Left renal pelvis (tissue), 4 donors: Measurements from ENCODE around the gene PARD3B. TPM values are rescaled to one million over a fixed set of nuclear protein-coding genes. Genes with fewer than 3 reads are reported as not detected.

Experiments
- DNase-seq, 4 donors: peaks; one replicate each; pipeline ENCODE4 v3.0.0-alpha.2; 2013; ENCODE audit warnings: low read depth in 4 of 4, low spot score in 3 of 4
- polyA plus RNA-seq, 4 donors: library from polyadenylated mRNA; unstranded; fragments of 120-200 nt; gene quantifications; one replicate each; pipeline ENCODE4 v1.2.1, GENCODE V29; 2013; ENCODE audit not compliant: insufficient read length in 4 of 4

PARD3B gene
- polyA plus RNA-seq, 4 donors: 22.6 to 39.0 (median 35.4) TPM

DNA sequence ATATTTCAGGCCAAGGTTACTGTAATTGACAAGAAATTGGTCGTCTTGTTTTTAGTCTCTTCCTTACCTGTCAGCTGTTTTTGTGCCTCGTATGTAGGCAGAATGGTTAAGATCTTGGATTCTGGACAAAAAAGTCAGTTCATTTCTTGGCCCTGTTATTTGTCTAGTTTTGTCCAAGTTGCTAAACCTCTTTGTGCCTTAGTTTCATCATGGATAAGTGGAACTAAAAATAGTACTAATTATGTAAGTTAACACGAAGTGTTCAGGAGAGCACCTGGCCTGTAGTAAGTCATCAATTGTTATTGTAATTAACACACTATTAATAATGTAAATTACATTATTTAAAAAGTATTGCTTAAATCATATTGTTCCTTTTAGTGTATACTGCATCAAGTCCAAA, 148.0 kb downstream of the PARD3B start:
- DNase-seq: no peak

DNA sequence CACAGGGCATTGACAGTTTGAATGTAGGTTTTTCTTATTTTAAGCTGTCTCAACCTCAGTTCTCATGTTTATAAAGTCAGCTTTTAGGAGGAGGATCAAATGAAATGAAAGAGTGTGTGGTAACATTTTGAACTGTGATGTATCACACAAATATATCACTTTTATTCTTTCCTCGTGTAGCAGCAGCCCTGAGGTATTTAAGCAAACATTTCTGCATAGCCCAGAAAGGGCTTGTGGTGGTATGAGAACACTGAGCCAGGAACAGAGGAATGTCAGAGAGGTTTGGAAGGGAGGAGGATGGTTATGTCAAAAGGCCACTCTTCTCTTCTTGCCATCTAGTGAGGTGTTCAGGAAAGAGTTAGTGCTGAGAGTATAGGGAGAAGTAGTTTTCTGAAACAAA, 150.2 kb downstream of the PARD3B start:
- DNase-seq: no peak

DNA sequence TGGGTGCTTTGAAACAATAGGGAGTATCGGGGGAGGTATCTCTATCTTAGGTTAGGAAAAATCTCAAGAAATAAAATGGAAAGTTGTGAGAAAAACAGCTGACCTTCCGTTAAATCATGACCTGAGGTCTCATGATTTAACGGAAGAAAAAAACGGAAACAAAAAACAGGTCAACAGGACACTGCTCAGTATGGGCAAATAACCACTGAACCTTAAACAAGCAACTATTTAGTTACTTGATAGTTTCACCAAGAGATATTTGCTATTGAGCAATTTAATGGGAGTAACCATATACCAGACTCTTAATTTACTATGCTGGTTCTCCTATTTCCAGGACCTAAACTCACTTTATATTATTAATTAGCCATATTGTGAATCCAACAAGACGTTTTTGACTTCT, 150.8 kb downstream of the PARD3B start:
- DNase-seq: no peak

DNA sequence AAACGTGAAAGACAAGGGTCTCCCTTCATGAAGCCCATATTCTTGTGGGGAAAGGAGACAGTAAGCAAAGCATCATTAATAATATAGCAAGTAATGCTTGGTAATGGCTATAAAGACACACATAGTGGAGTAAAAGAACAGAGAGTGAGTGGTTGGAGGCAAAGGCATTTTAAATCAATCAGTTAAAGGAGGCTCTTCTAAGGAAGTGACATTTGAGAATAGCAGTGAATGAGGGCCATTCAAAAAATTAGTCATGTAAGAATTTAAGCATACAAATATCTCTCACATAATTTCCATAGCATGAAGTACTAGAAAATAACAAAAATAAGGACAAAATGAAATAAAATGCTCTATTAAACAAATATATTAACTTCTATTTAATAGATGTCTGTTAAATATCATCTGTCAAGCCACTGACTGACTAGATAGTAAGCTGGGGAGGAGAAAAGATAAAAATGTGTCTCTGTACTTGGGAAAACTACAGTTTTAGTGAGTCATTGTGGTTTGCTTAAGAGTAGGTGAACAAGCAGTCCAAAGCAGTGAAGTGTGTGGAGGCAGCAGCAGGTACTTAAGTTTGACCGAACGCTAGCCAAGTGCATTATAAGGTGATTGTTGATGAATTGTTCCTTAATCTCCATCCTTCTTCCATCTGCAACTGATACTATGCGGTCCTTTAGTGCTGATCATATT, 160.1 kb downstream of the PARD3B start:
- no peak for DNase-seq

DNA sequence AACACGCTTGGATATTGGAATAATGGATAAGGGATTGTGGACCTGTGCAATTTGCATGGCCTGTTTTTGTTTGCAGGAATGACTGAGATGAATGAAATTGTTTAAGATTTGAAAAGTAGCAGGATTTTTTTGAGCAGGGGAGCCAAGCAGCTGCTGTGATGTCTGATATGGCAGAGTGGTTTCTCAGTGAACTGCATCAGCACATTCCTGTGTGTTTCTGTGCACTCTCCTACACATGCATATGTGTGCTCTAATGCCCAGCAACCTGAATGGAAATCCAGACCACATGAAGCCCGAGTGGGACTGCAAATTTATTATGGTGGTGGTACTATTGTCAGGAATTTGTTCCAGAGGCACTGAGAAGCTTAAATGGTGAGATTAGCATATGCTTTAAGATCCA, 161.7 kb downstream of the PARD3B start:
- DNase-seq: peak in 1 of 4 donors; percentile 7

DNA sequence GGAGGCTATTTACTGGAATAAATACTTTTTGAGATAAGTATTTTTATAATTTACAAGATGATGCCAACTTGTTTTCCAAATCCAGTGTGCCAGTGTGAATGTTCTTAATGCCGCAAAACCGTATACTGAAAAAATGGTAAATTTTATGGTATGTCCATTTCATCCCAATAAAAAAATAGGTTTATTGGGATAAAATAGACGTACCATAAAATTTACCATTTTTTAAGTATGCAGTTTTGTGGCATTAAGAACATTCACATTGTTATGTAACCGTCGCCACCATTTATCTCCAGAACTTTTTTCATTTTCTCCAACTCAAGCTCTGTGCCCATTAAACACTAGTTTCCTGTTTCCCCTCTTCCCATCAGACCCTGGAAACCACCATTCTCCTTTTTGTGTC, 167.9 kb downstream of the PARD3B start:
- DNase-seq: no peak

DNA sequence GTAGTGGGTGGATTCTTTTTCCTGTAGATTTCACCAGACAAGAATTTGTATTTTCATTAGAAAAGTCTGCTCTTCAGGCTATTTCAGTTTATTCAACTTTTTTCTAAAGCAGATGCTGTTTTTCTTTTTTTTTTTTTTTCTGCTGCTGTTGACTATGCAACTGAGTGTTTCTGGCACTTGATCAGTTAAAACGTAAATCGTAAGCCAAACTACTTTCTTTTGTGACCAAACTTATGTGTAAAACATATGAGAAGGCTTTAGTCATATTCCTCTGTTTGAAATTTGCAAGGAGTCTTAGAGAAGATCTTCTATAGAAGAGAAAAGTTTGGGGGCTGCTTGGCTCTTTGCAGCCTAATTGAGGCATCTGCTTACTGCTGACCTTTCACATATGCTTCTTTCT, 170.1 kb downstream of the PARD3B start:
- DNase-seq: no peak

DNA sequence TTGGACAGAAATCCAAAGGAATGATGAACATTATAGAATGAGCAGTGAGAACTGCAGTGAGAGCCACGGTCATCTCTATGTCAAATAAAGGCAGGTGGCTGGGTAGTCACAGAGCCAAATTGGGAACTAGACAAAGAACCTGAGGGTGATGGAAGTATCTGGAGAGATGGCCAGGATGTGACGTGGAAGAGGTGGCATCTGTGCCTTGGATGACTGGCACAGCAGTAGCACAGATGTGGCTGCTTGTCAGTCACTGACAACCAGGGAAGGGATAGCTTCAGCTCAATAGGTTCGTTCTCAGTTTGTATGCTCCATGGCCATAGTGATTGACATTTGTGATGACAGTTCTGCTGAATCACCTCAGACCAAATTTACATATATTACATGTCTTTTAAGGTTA, 172.3 kb downstream of the PARD3B start:
- no peak for DNase-seq

DNA sequence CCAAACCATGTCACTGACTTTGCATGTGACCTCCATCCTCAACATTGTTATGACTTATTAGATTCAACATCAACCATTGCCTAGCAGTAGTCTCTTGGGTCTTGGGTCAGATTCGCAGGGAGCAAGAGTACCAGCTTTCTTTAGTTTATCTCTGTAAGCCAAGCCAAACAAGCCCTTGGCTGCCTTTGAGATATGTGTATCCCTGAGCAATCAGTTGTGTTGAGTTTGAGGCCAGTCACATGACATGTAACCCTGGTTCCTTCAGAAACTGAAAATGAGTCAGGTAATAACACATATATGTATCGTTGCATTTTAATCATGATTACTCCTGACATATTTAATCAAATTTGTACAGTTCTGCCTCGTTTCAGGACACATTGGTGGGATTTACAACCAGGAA, 173.3 kb downstream of the PARD3B start:
- DNase-seq: no peak

DNA sequence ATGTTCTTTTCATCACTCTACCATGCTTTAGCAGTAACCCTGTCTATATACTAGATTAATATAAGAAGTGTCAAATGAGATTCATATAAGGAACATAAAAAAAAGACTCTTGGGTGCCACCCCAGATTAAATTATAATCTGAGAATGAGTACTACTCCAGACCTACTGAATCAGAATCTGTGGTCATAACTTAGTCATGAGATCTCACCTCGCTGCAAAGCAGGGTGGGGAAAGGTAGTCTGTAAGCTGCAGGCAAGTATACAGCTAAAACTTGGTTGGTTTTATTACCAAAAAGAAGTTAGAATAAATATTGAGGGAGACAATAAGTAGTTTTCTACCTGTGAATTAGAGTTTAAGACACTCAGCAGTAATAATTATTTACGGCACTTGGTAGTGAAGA, 175.6 kb downstream of the PARD3B start:
- DNase-seq: no peak

DNA sequence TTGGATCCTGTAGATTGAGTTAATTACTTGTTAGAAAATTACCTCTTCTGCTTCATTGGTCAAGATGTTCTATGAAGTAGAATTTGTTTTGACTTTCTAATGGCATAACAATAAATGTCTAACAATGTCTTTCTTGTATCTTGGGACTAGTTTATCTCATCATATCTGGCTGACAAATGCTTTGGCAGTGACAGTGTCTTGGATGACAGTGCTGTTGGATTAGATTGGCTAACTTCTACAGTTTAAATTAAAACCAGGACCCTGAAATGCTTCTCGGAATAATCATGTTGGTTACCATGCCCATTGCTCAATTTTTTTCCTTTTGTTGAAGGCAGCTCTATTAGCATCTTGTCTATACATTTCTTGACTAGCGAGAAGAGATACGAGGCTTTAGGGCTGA, 176.9 kb downstream of the PARD3B start:
- DNase-seq: no peak

DNA sequence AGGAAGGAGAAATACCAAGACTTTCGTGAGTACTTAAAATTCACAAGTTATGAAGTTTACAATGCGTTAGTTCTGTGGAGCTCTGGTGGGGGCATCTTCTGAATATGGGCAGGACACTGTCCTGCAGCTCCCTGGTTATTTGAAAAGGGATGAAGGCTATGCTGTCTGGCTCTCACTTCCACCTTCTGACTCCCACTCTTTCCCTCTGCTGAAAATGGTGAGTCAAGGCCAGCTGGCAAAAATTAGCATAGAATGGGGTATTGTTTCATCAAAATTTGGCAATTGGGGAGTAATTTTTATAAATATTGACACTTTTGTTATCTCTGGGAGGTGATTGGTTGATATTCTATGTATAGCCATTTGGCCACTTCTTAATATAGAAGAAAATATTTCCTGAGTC, 177.4 kb downstream of the PARD3B start:
- no peak for DNase-seq

DNA sequence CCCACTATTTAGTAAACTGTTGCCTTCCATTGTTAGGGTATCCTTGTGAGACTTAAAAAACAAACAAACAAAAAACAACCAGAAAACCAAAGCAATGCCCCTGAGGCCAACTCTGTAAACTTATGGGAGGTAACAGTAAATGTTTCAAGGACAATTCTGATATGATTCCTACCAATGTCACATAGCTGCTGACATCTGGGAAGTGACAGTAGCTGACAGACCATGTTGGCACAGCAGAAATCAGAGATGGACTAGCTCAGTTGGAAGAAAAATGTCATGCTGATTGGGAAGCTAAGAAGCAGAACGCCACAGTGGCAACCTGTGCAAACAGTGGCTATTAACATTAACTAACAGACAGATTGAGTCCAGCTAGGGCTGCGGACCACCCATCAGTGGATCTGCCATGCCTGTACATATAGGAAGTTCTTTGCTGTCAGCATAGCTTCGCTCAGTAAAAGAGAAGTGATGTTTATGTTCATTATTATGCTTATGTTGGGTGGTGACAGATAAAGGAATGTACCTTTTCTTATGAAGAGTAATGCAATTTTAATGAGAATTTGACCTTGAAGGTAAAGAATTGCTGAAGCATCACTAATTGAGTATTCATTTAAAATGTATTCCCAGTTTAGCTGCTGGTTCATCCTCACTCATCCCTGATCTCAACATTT, 180.6 kb downstream of the PARD3B start:
- no peak for DNase-seq

DNA sequence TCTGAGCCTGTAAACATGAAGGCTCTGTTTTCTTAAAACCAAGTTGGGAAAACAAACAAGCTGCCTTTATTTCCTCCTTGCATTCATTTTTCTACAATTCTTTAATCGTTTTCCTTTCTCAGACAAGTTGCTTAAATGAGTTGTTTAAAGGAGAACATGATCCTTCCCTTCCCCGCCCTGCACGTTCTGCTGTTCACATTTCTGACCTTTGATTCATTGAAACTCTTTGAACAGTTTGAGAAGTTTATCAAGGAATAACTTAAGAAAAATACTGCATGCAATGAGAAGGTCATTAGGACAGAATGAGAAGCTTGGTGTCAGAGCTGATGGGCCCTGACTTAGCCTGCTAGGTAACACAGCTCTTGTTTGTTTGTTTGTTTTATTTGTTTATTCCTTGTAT, 181.6 kb downstream of the PARD3B start:
- DNase-seq: no peak

DNA sequence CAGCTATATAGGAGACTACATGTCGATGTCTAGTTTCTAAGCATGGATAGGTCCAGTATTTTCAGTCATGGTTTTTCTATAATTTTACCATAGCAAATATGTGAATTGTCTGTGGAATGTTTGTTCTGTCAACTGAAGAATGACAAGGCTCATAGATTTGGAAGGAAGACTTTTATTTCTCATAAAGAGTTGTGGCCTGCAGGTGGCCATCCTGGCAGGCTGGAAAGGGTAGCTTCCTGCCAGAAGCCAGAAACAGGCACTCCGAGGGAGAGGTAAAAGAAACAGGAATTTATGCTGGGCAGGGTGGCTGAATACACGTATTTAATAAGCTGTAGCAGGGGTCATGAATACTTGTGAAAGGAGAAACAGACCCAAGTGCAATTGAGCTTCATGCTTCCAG, 182.1 kb downstream of the PARD3B start:
- no peak for DNase-seq

DNA sequence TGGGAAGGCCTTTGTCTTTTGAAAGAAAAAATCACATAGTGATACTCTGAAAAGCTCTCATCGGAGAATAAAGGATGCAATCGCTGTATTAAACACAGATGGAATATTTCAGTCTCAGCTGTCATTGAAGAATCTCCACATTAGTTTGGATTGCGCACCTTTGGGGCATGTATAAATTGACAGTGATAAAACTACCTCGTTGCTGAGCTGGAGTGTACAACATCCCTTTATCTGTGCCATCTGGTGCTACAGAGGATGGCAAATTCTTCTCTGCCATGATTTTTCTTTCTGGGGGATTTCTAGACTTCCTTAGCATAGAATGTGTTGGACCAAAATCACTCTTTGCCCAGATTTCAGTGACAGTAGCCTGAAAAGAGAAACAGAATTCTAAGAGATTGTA, 185.3 kb downstream of the PARD3B start:
- no peak for DNase-seq

DNA sequence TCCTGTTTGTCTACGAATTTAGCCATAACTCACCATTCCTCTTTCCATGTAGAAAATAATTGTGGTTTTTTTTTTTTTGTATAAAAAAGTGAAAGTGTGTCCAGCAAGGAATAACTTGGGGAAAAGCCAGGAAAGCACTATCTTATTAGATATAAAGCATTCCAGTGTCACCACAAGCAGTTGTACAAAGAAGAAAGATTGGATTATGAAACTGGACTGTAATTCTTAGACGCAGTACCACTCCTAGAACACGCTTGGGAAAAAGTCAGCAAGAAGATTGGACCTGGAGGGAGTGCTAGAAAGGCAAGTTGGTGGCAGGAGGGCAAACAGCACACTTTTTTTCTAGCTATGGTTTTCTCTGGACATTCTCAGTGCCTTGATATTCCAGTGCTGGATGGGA, 186.7 kb downstream of the PARD3B start:
- DNase-seq: no peak

DNA sequence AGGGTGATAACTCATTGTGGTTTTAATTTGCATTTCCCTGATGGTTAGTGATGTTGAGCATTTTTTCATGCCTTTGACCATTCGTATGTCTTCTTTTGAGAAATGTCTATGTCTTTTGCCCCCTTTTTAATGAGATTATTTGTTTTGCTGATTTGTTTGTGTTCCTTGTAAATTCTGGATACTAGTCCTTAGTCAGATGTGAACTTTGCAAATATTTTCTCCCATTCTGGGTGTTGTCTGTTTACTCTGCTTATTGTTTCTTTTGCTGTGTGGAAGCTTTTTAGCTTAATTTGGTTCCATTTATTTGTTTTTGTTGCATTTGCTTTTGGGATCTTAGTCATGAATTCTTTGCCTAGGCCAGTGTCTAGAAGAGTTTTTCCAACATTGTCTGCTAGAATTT, 192.0 kb downstream of the PARD3B start:
- DNase-seq: no peak

DNA sequence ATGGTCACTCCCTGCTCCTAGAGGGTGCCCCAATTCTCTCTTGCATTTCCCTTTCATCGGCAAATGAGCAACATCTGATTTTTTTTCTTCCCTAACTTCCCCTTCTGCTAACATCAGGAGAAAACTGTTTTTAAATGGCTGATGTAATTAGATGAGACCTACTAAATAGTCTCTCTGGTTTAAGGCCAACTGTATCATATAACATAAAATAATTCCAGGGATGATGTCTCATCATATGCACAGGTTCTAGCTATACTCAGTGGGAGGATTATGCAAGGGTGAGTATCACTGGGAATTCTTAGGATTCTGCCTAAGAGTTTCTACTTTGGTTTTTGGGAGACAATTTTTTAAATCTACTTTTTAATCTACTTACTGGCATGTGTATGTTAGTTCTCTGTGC, 193.4 kb downstream of the PARD3B start:
- no peak for DNase-seq

DNA sequence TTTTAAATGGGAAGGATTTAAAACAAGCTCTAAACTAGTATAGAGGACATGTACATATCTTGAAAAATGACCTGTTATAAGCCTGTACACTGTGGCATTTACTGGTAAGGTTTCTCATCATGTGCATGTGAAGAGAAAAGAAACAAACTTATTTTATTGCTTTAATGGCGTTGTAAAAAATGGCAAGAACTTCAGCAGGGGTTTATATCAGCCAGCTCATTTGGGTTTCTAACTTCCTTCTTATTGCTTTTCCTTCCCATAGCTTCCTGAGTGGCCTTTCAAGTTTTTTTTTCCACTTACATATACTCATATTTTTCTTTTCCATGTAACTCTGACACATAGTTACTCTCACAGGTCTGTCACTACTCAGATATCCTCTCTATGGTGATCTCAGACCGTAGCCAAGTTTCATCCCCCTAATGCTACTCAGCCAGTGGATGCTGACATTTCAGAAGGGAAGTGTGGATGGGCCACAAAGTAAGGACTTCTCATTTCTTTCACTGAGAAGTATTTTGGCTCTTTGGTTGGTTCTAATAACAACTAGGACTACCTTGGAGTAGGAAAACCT, 198.2 kb downstream of the PARD3B start:
- DNase-seq: no peak

DNA sequence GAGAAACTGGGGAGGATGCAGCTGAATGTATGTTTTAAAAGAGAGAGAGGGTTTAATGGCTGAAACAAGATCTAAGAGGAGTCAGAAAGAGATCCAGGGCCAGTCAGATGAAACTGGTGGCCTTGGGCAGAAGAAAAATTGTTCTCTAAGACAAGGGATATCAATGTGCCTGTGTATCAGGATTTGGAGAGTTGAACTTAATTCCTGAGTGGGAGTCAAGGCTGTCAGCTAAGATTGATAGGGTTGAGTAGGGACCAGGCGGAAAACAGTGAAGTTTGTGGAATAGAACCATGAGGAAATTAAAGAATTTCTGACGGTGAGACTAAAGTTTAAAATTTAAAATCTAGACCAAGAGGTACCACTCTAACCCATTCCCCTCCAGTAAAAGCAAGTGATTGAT, 199.2 kb downstream of the PARD3B start:
- peak in 1 of 4 donors; percentile 14 for DNase-seq

DNA sequence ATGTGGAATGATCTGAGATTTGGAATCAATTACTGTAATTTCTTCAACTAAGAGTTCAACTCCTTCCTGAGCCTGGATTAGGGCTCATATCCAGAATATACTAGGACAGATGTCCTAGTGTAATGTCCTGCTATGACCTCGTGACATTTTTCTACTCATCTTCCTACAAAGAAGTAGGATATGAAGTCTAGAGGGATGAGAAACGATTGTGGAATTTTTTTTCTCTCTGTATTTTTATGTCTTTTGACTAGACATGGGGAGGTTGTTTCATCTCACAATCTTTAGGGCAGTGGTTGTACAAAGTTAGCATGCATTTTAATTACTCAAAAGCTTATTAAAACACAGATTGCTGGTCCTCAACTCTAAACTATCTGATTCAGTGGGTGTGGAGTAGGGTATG, 203.0 kb downstream of the PARD3B start:
- no peak for DNase-seq
